NB4 (cell line): ENCODE measurements around the gene TBC1D17.
A peak's percentile ranks its signal among the peaks of the same experiment; 100 is the strongest.

Source experiments
- DNase-seq: peaks from one replicate; pipeline ENCODE4 v3.0.0; 2010; ENCODE audit warnings: low read depth
- H3K4me3 ChIP-seq: one replicate; pipeline ENCODE4 v1.5.1; 2011; ENCODE audit warnings: mild to moderate bottlenecking, low read depth, low read length, moderate library complexity
- CTCF ChIP-seq: IDR thresholded peaks from one replicate; pipeline ENCODE4 v1.5.1; 2012; ENCODE audit warnings: low read depth, low read length
- MAX ChIP-seq: IDR thresholded peaks from 2 replicates; pipeline ENCODE4 v1.6.1; 2011; ENCODE audit warnings: low read depth, low read length
- MYC ChIP-seq: IDR thresholded peaks from 2 replicates; pipeline ENCODE4 v1.6.1; 2011; ENCODE audit warnings: low read depth, low read length
- POLR2A ChIP-seq: IDR thresholded peaks from 2 replicates; pipeline ENCODE4 v1.6.1; 2011; ENCODE audit warnings: mild to moderate bottlenecking; ENCODE audit not compliant: insufficient read length; ENCODE audit errors: extremely low read depth

TBC1D17 gene

DNA sequence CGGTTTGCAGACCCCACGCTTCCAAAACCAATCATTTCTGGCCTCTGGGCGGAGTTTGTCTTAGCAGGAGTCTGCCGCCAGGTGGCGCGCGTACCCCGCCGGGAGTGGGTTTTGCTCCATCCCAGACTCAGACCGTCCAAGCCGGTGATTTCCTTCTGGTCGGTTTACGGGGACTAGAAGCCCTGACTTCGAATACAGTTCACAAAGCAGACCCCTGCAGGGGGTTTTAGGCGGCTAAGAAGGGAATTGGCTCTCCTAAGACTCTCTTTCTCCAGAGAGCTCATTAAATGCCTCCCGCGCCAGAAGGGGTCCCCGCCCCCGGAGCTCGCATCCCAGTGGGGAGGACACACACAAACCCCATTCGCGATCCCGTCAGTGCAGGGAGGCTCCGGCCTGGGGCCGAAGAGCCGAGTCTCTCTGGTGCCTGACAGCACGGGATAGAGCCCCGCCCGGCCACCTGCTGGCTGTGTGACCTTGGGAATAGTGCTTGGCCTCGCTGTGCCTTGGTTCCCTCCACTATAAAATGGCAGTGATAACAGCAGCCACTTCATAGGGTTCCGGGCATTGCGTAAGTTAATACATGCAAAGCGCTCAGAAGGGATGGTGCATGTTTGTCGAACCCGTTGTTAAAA is 60.4 kb downstream of the TBC1D17 start:
- no peak overlapping the region for H3K4me3 ChIP-seq

More for the DNA sequence above, 60.4 kb downstream of the TBC1D17 start:
- no peak for TF ChIP-seq POLR2A
- TF ChIP-seq CTCF, result peak; percentile 94
- TF ChIP-seq MYC, result no peak
- no peak for TF ChIP-seq MAX
- DNase-seq, result peak; percentile 78
